Endodermal cell (in vitro differentiated cells): ENCODE measurements around the gene LYRM2. TPM values are rescaled to one million over a fixed set of nuclear protein-coding genes. Genes with fewer than 3 reads are reported as not detected.
A peak's percentile ranks its signal among the peaks of the same experiment; 100 is the strongest.

ENCODE experiments used
- DNase-seq: peaks from one replicate; pipeline ENCODE4 v3.0.0-alpha.2; 2017
- H3K27ac ChIP-seq: 2 replicates; pipeline ENCODE4 v1.5.1; 2013; ENCODE audit warnings: mild to moderate bottlenecking, low read depth, low read length, moderate library complexity
- H3K27me3 ChIP-seq: 2 replicates; pipeline ENCODE4 v1.6.1; 2013; ENCODE audit warnings: mild to moderate bottlenecking, low read length, moderate library complexity; ENCODE audit not compliant: insufficient read depth, control insufficient read depth, poor library complexity, severe bottlenecking
- H3K36me3 ChIP-seq: 2 replicates; pipeline ENCODE4 v1.7.0; 2013; ENCODE audit warnings: mild to moderate bottlenecking, low read length, moderate library complexity; ENCODE audit not compliant: control insufficient read depth, insufficient read depth
- H3K4me1 ChIP-seq: one replicate; pipeline ENCODE4 v1.7.0; 2013; ENCODE audit warnings: low read length; ENCODE audit not compliant: control insufficient read depth, insufficient read depth
- H3K4me3 ChIP-seq: 2 replicates; pipeline ENCODE4 v1.5.1; 2013; ENCODE audit warnings: mild to moderate bottlenecking, low read length, moderate library complexity
- H3K9ac ChIP-seq: 2 replicates; pipeline ENCODE4 v1.6.1; 2013; ENCODE audit warnings: mild to moderate bottlenecking, low read length, moderate library complexity; ENCODE audit not compliant: poor library complexity, severe bottlenecking; ENCODE audit errors: extremely low read depth
- H3K9me3 ChIP-seq: 2 replicates; pipeline ENCODE4 v1.6.1; 2013; ENCODE audit warnings: mild to moderate bottlenecking, low read length, moderate library complexity; ENCODE audit not compliant: control insufficient read depth
- H3K27ac Mint-ChIP-seq: 2 replicates; pipeline ENCODE4 v1.8.0; 2020; ENCODE audit warnings: mixed read lengths
- H3K27me3 Mint-ChIP-seq: 2 replicates; pipeline ENCODE4 v1.8.0; 2021; ENCODE audit warnings: mild to moderate bottlenecking, mixed read lengths; ENCODE audit not compliant: insufficient read depth
- H3K36me3 Mint-ChIP-seq: 2 replicates; pipeline ENCODE4 v1.8.0; 2020; ENCODE audit warnings: low read depth, mixed read lengths
- H3K4me1 Mint-ChIP-seq: 2 replicates; pipeline ENCODE4 v1.8.0; 2020; ENCODE audit warnings: mixed read lengths
- H3K4me3 Mint-ChIP-seq: 2 replicates; pipeline ENCODE4 v1.8.0; 2020; ENCODE audit warnings: mild to moderate bottlenecking, moderate library complexity, mixed read lengths
- H3K9me3 Mint-ChIP-seq: 2 replicates; pipeline ENCODE4 v1.8.0; 2020; ENCODE audit warnings: mild to moderate bottlenecking, mixed read lengths
- CTCF ChIP-seq: fragments of 200-600 bp; sonication (generic); conservative IDR thresholded peaks from 2 replicates; pipeline ENCODE4 v1.5.0; 2021; ENCODE audit warnings: antibody characterized with exemption, mild to moderate bottlenecking
- WGBS, 2 experiments: methylation state at CpG; one replicate each; pipeline versions ENCODE4 v1.1.5 to v1.1.7; 2013; ENCODE audit warnings: missing lambda C conversion rate in 2 of 2, mixed read lengths in 1 of 2; ENCODE audit not compliant: insufficient coverage in 1 of 2, insufficient read length in 1 of 2; 5-methylcytosine and 5-hydroxymethylcytosine counted together
- total RNA-seq, 2 donors: library from RNA; stranded (reverse); fragmentation: NEBNext Ultra II Directional in 1 of 2; extraction: Animal tissue kit (Norgen Biotek cat#: 25700) in 1 of 2; gene quantifications; 2 replicates in 1 of 2; 3 replicates in 1 of 2; pipeline ENCODE4 v1.2.1, GENCODE V29; 2021

Gene LYRM2
- total RNA-seq, 2 donors from 2014 or later: 20.4 to 21.9 TPM

GRCh38 chr6:89682991-89683390 lies 44.4 kb upstream of the LYRM2 start:
- H3K27me3 ChIP-seq: no peaks in the 10 kb centered on the region
- H3K9me3 ChIP-seq: no peaks in the 10 kb centered on the region
- WGBS, 2 experiments: 100% methylated on average over 1 of the region's 1 CpG; no CpG with 5 or more reads in 1 of the 2 experiments
- H3K9ac ChIP-seq: no peak overlapping the region
- no peak overlapping the region for H3K27ac ChIP-seq
- Mint-ChIP-seq H3K36me3 (peaks cover 87% of the 10 kb centered on the region), H3K4me1 (peaks cover 18% of the 10 kb centered on the region), H3K27ac (no peak overlapping the region), H3K9me3 (no peaks in the 10 kb centered on the region), H3K27me3 (no peaks in the 10 kb centered on the region), H3K4me3 (no peak overlapping the region)
- no peak for DNase-seq
- H3K36me3 ChIP-seq: peaks cover 92% of the 10 kb centered on the region
- TF ChIP-seq CTCF: peak; percentile 18
- H3K4me3 ChIP-seq: no peak overlapping the region
- no peaks in the 10 kb centered on the region for H3K4me1 ChIP-seq

GRCh38 chr6:89681983-89682564 lies 43.5 kb upstream of the LYRM2 start:
- no peak for TF ChIP-seq CTCF
- Histone ChIP-seq H3K9me3 (no peaks in the 10 kb centered on the region), H3K27me3 (no peaks in the 10 kb centered on the region), H3K9ac (no peak overlapping the region), H3K4me3 (no peak overlapping the region), H3K4me1 (no peaks in the 10 kb centered on the region), H3K36me3 (peaks cover 92% of the 10 kb centered on the region), H3K27ac (no peak overlapping the region)
- no peak for DNase-seq
- no peaks in the 10 kb centered on the region for H3K27me3 Mint-ChIP-seq
- peak overlapping the region; percentile 30 for H3K27ac Mint-ChIP-seq
- H3K9me3 Mint-ChIP-seq: no peaks in the 10 kb centered on the region
- 96 to 97% methylated on average over 8 to 9 of the region's 10 CpGs for WGBS, 2 experiments
- peaks cover 18% of the 10 kb centered on the region for H3K4me1 Mint-ChIP-seq
- no peak overlapping the region for H3K4me3 Mint-ChIP-seq
- H3K36me3 Mint-ChIP-seq: peaks cover 86% of the 10 kb centered on the region

- Histone ChIP-seq H3K9ac (no peak overlapping the region), H3K9me3 (no peaks in the 10 kb centered on the region), H3K4me3 (no peak overlapping the region), H3K4me1 (no peaks in the 10 kb centered on the region), H3K27ac (no peak overlapping the region), H3K27me3 (no peaks in the 10 kb centered on the region), H3K36me3 (peaks cover 93% of the 10 kb centered on the region)
- peaks cover 87% of the 10 kb centered on the region for H3K36me3 Mint-ChIP-seq
- H3K4me1 Mint-ChIP-seq: peaks cover 18% of the 10 kb centered on the region
- no peaks in the 10 kb centered on the region for H3K9me3 Mint-ChIP-seq
- 88 to 90% methylated on average over 7 of the region's 7 CpGs for WGBS, 2 experiments
- no peak for TF ChIP-seq CTCF
- H3K27ac Mint-ChIP-seq: peak overlapping the region; percentile 58
- DNase-seq: no peak
- no peaks in the 10 kb centered on the region for H3K27me3 Mint-ChIP-seq
- H3K4me3 Mint-ChIP-seq: no peak overlapping the region
Measured at GRCh38 chr6:89680551-89680950, 42.0 kb upstream of the LYRM2 start.
